ENCODE data around the gene KANSL1. TPM values are rescaled to one million over a fixed set of nuclear protein-coding genes. Genes with fewer than 3 reads are reported as not detected.

KANSL1 gene
- total and polyA plus RNA-seq, 2 of the 4 experiments (the other 2 are of a cell fraction) = 19.1 to 49.6 TPM

DNA sequence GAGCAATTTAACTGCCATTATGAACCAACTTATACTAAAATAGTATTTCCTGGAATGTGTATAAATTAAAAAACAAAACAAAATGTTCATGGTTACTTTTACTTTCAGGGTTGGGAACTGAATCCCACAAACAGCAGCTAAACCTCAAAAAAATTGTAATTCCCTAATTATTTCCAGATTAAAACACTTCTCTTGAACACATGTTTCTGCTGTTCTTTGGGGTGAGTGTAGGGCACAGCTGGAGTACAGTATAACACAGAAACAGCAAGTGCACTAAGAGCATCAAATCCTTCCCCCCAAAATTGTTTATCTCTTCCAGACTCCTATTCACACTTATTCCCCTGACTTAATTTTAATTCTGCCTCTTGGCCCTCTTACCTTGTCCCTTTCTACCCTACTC is 56.4 kb downstream of the KANSL1 start:
- no peak overlapping the region for H2BK120ac ChIP-seq (ENCODE audit: low read depth, low read length)
- no peak for ATAC-seq (ENCODE audit: low read depth)
- no peak overlapping the region for H4K5ac ChIP-seq (ENCODE audit: low read depth, low read length)
- H2BK20ac ChIP-seq (ENCODE audit: low read depth, low read length) = no peak overlapping the region
- no peak overlapping the region for H2BK15ac ChIP-seq (ENCODE audit: low read depth, low read length)
- no peaks in the 10 kb centered on the region for H3K36me3 ChIP-seq (ENCODE audit: control insufficient read depth, insufficient read depth, low read length)
- no peak overlapping the region for H3K23ac ChIP-seq (ENCODE audit: low read depth, low read length)
- no peak overlapping the region for H3K14ac ChIP-seq (replicated peaks; ENCODE audit: low read depth, low read length)
- TF ChIP-seq RAD21 (IDR thresholded peaks at IDR 0.05; ENCODE audit: low read length) (no peak), CEBPB (IDR thresholded peaks at IDR 0.05; ENCODE audit: low read depth, low read length) (no peak), SMC3 (IDR thresholded peaks at IDR 0.05; ENCODE audit: low read depth, low read length) (no peak), MXI1 (IDR thresholded peaks at IDR 0.05; ENCODE audit: borderline replicate concordance, low read depth, low read length) (no peak), MAFK (IDR thresholded peaks at IDR 0.05; ENCODE audit: low read depth, low read length) (no peak), MAZ (IDR thresholded peaks at IDR 0.05; ENCODE audit: borderline replicate concordance, low read depth, low read length) (no peak), FOS (IDR thresholded peaks at IDR 0.05; ENCODE audit: low read depth, low read length) (no peak), RFX5 (IDR thresholded peaks at IDR 0.05; ENCODE audit: low read depth, low read length) (no peak), CHD1 (IDR thresholded peaks at IDR 0.05; ENCODE audit: low read depth, low read length) (no peak)
- TF ChIP-seq, protein P1, sequence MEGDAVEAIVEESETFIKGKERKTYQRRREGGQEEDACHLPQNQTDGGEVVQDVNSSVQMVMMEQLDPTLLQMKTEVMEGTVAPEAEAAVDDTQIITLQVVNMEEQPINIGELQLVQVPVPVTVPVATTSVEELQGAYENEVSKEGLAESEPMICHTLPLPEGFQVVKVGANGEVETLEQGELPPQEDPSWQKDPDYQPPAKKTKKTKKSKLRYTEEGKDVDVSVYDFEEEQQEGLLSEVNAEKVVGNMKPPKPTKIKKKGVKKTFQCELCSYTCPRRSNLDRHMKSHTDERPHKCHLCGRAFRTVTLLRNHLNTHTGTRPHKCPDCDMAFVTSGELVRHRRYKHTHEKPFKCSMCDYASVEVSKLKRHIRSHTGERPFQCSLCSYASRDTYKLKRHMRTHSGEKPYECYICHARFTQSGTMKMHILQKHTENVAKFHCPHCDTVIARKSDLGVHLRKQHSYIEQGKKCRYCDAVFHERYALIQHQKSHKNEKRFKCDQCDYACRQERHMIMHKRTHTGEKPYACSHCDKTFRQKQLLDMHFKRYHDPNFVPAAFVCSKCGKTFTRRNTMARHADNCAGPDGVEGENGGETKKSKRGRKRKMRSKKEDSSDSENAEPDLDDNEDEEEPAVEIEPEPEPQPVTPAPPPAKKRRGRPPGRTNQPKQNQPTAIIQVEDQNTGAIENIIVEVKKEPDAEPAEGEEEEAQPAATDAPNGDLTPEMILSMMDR (conservative IDR thresholded peaks at IDR 0.05; ENCODE audit: low read depth, low read length) = no peak
- no peak overlapping the region for H4K91ac ChIP-seq (ENCODE audit: insufficient read depth, low read depth, low read length)
- H3K27ac ChIP-seq (ENCODE audit: insufficient read depth, low read length) = no peak overlapping the region
- no TSS peak for BruUV-seq (replicated peaks)
- no peak overlapping the region for H2AFZ ChIP-seq (replicated peaks; ENCODE audit: low read length, poor library complexity)
- in situ Hi-C loops (cut with MboI; ENCODE audit: low sequenced_read_pairs) = loop anchor here (5.0 kb wide), 1 partner anchor 50 kb away; no protein-coding TSS in a partner anchor
- intact Hi-C loops (cut with micrococcal nuclease) = no loop called here
- H3K4ac ChIP-seq (ENCODE audit: low read depth, low read length) = no peak overlapping the region
- H3K27me3 ChIP-seq (ENCODE audit: control insufficient read depth, insufficient read depth, low read length) = no peaks in the 10 kb centered on the region
- H3K4me3 ChIP-seq (ENCODE audit: insufficient read depth, low read depth, low read length) = no peak overlapping the region
- H3K9me3 ChIP-seq (ENCODE audit: control insufficient read depth, insufficient read depth, low read length) = no peaks in the 10 kb centered on the region
- H3K9me1 ChIP-seq (ENCODE audit: insufficient read depth, low read length) = peaks cover 10% of the 10 kb centered on the region
- CTCF ChIA-PET = no interaction called here
- H3K4me1 ChIP-seq (ENCODE audit: control insufficient read depth, insufficient read depth, low read length) = peaks cover 2% of the 10 kb centered on the region; the same call in 1 of the 2 replicates
- no peak overlapping the region for H3K18ac ChIP-seq (ENCODE audit: low read depth, low read length)
- no peak overlapping the region for H2BK5ac ChIP-seq (ENCODE audit: low read depth, low read length, poor library complexity, severe bottlenecking)
- dilution Hi-C loops (cut with HindIII; ENCODE audit: low sequenced_read_pairs, unreplicated experiment) = no loop called here
- H3K79me1 ChIP-seq (ENCODE audit: low read depth in 1 of 2, low read length in 2 of 2) = peaks cover 3 to 89% of the 10 kb centered on the region in 2 experiments; a peak in 3 of 4 replicates
- no peak overlapping the region for H2AK9ac ChIP-seq (replicated peaks; ENCODE audit: low read depth, low read length, poor library complexity)
- no peak overlapping the region for H2AK5ac ChIP-seq (ENCODE audit: low read depth, low read length)
- no peak overlapping the region for H3K9ac ChIP-seq (ENCODE audit: low read depth, low read length)
- no peak overlapping the region for H4K8ac ChIP-seq (ENCODE audit: low read depth in 2 of 2, low read length in 2 of 2)
- H3K4me2 ChIP-seq (ENCODE audit: low read depth, low read length) = no peak overlapping the region
- POLR2A ChIA-PET (ENCODE audit: unreplicated experiment) = no interaction called here
- H3K56ac ChIP-seq (ENCODE audit: extremely low read depth, insufficient read depth, low read length) = no peak overlapping the region
- DNase-seq = no peak
- H4K20me1 ChIP-seq (ENCODE audit: insufficient read depth, low read length) = peaks cover 97% of the 10 kb centered on the region

Measured in IMR-90 (cell line).